HEK293 (cell line): Measurements from ENCODE around the gene BTBD16.

Experiments used
- CTCF ChIA-PET: fragments of 350-600 bp; formaldehyde crosslinking; extraction: SDS; loops from one replicate; lab custom pipeline; 2021; ENCODE audit warnings: antibody characterized with exemption; lab: Yijun Ruan, JAX
- POLR2A ChIA-PET: fragments of 300-600 bp; formaldehyde crosslinking; extraction: SDS; loops from one replicate; lab custom pipeline; 2020; ENCODE audit warnings: antibody characterized with exemption, inconsistent platforms; lab: Yijun Ruan, JAX
- H3K27ac ChIP-seq: fragments of 200-500 bp; sonication (Bioruptor generic); 2 replicates; pipeline ENCODE4 v1.5.1; 2014; ENCODE audit warnings: low read depth, low read length, control low read depth, inconsistent platforms; ENCODE audit errors: extremely low read depth
- H3K36me3 ChIP-seq, 2 experiments: fragments of 200-500 bp in 1 of 2; sonication (Bioruptor generic) in 1 of 2; 1 replicate in 1 of 2; 2 replicates in 1 of 2; pipeline ENCODE4 v1.5.1; 2014 to 2017; ENCODE audit warnings: inconsistent platforms in 2 of 2, low read length in 2 of 2; ENCODE audit not compliant: control insufficient read depth in 2 of 2, insufficient read depth in 1 of 2
- H3K4me1 ChIP-seq: fragments of 200-500 bp; sonication (Bioruptor generic); 2 replicates; pipeline ENCODE4 v1.5.1; 2014; ENCODE audit warnings: mild to moderate bottlenecking, low read length, inconsistent platforms; ENCODE audit not compliant: control insufficient read depth, insufficient read depth
- H3K4me3 ChIP-seq: 2 replicates; pipeline ENCODE4 v1.5.1; 2011; ENCODE audit warnings: low read depth, mild to moderate bottlenecking, control low read depth, low read length, moderate library complexity
- H3K9me3 ChIP-seq: fragments of 200-500 bp; sonication (Bioruptor generic); 2 replicates; pipeline ENCODE4 v1.5.1; 2014; ENCODE audit warnings: low read depth, low read length, inconsistent platforms; ENCODE audit not compliant: control insufficient read depth, insufficient read depth
- ELK4 ChIP-seq: IDR thresholded peaks from 2 replicates; pipeline ENCODE4 v1.6.1; 2011; ENCODE audit warnings: mild to moderate bottlenecking, low read depth, low read length, borderline replicate concordance
- KLF17 ChIP-seq: fragments of 450-650 bp; formaldehyde crosslinking; IDR thresholded peaks from 2 replicates; pipeline ENCODE4 v1.5.1; 2016; ENCODE audit warnings: missing biosample characterization, missing genetic modification characterization
- MZF1 ChIP-seq: fragments of 450-650 bp; formaldehyde crosslinking; IDR thresholded peaks from 2 replicates; pipeline ENCODE4 v1.5.1; 2017; ENCODE audit warnings: missing biosample characterization, missing genetic modification characterization, borderline replicate concordance
- PRDM1 ChIP-seq: fragments of 450-650 bp; formaldehyde crosslinking; IDR thresholded peaks from 2 replicates; pipeline ENCODE4; 2016; ENCODE audit warnings: missing biosample characterization, missing genetic modification characterization
- ZBTB44 ChIP-seq: fragments of 450-650 bp; IDR thresholded peaks from 2 replicates; pipeline ENCODE4 v1.5.1; 2018; ENCODE audit warnings: missing biosample characterization, mild to moderate bottlenecking, missing genetic modification characterization
- ZBTB49 ChIP-seq: fragments of 450-650 bp; formaldehyde crosslinking; IDR thresholded peaks from 2 replicates; pipeline ENCODE4 v1.5.1; 2016; ENCODE audit warnings: missing biosample characterization, missing genetic modification characterization, low read depth
- ZEB2 ChIP-seq: fragments of 450-650 bp; formaldehyde crosslinking; IDR thresholded peaks from 2 replicates; pipeline ENCODE4 v1.5.1; 2016; ENCODE audit warnings: missing biosample characterization, missing genetic modification characterization
- ZFP37 ChIP-seq: fragments of 450-650 bp; formaldehyde crosslinking; IDR thresholded peaks from 2 replicates; pipeline ENCODE4 v1.5.1; 2016; ENCODE audit warnings: missing biosample characterization, missing genetic modification characterization
- ZFP69B ChIP-seq: fragments of 450-650 bp; formaldehyde crosslinking; IDR thresholded peaks from 2 replicates; pipeline ENCODE4 v1.5.1; 2016; ENCODE audit warnings: missing biosample characterization, missing genetic modification characterization
- ZNF148 ChIP-seq: fragments of 450-650 bp; formaldehyde crosslinking; IDR thresholded peaks from 2 replicates; pipeline ENCODE4 v1.5.0; 2017; ENCODE audit warnings: missing biosample characterization, missing genetic modification characterization, borderline replicate concordance
- ZNF239 ChIP-seq: fragments of 450-650 bp; formaldehyde crosslinking; IDR thresholded peaks from 2 replicates; pipeline ENCODE4 v1.5.1; 2016; ENCODE audit warnings: missing biosample characterization, missing genetic modification characterization
- ZNF311 ChIP-seq: fragments of 450-650 bp; formaldehyde crosslinking; IDR thresholded peaks from 2 replicates; pipeline ENCODE4 v1.5.1; 2017; ENCODE audit warnings: missing biosample characterization, missing genetic modification characterization, borderline replicate concordance
- ZNF335 ChIP-seq: fragments of 450-650 bp; formaldehyde crosslinking; conservative IDR thresholded peaks from 2 replicates; pipeline ENCODE4 v1.5.1; 2016; ENCODE audit warnings: missing biosample characterization, missing genetic modification characterization
- ZNF362 ChIP-seq: fragments of 450-650 bp; formaldehyde crosslinking; IDR thresholded peaks from 2 replicates; pipeline ENCODE4 v1.5.1; 2016; ENCODE audit warnings: missing biosample characterization, missing genetic modification characterization
- ZNF391 ChIP-seq: fragments of 450-650 bp; formaldehyde crosslinking; IDR thresholded peaks from 2 replicates; pipeline ENCODE4 v1.5.1; 2016; ENCODE audit warnings: low read depth, missing biosample characterization, missing genetic modification characterization, borderline replicate concordance
- ZNF426 ChIP-seq: fragments of 450-650 bp; formaldehyde crosslinking; IDR thresholded peaks from 2 replicates; pipeline ENCODE4 v1.5.1; 2017; ENCODE audit warnings: missing biosample characterization, missing genetic modification characterization, mild to moderate bottlenecking, inconsistent platforms, moderate library complexity
- ZNF518A ChIP-seq: fragments of 450-650 bp; formaldehyde crosslinking; conservative IDR thresholded peaks from 2 replicates; pipeline ENCODE4 v1.5.1; 2016; ENCODE audit warnings: low read depth, missing biosample characterization, missing genetic modification characterization

Gene BTBD16

GRCh38 chr10:122343936-122344335 is 72.8 kb downstream of the BTBD16 start:
- Histone ChIP-seq H3K36me3 (no peaks in the 10 kb centered on the region), H3K9me3 (no peaks in the 10 kb centered on the region), H3K4me1 (no peaks in the 10 kb centered on the region)
- ChIA-PET CTCF (interaction anchor here (0.6 to 5.1 kb wide), 9 partner anchors 24 to 222 kb away, joined by 3 to 60 read pairs (median 6); no protein-coding TSS in a partner anchor), POLR2A (interaction anchor here (0.7 kb wide), 1 partner anchor 164 kb away, joined by 3 read pairs; no protein-coding TSS in a partner anchor)
- TF ChIP-seq ZNF311, result no peak
- TF ChIP-seq ZEB2 (tag by site-specific recombination), result no peak
- no peak for TF ChIP-seq ZNF335
- TF ChIP-seq ZNF518A, result no peak
- no peak for TF ChIP-seq KLF17 (tag by site-specific recombination)
- no peak for TF ChIP-seq ZFP69B
- no peak for TF ChIP-seq ZBTB44 (tag by site-specific recombination)
- no peak for TF ChIP-seq PRDM1 (tag by site-specific recombination)
- TF ChIP-seq ZFP37 (tag by site-specific recombination), result no peak
- TF ChIP-seq MZF1 (tag by site-specific recombination), result no peak
- TF ChIP-seq ZNF148 (tag by site-specific recombination), result no peak
- no peak for TF ChIP-seq ZNF426 (tag by site-specific recombination)
- TF ChIP-seq ZNF391 (tag by site-specific recombination), result no peak
- TF ChIP-seq ZNF239 (tag by site-specific recombination), result no peak
- TF ChIP-seq ELK4, result no peak
- no peak for TF ChIP-seq ZBTB49 (tag by site-specific recombination)
- no peak for TF ChIP-seq ZNF362
- TF ChIP-seq, all 188 proteins: peak for 0
- H3K4me3 ChIP-seq, result no peak overlapping the region
- H3K27ac ChIP-seq, result no peak overlapping the region
